ENCODE data around the gene AUTS2.
"Not testable (repeated sequence)": the region's sequence is repeated elsewhere in the genome, so short reads cannot be mapped to it uniquely, and the experiment has no call there.

AUTS2 gene

GRCh38 chr7:70578131-70578530, 979.9 kb downstream of the AUTS2 start:
- no peak for DNase-seq

DNA sequence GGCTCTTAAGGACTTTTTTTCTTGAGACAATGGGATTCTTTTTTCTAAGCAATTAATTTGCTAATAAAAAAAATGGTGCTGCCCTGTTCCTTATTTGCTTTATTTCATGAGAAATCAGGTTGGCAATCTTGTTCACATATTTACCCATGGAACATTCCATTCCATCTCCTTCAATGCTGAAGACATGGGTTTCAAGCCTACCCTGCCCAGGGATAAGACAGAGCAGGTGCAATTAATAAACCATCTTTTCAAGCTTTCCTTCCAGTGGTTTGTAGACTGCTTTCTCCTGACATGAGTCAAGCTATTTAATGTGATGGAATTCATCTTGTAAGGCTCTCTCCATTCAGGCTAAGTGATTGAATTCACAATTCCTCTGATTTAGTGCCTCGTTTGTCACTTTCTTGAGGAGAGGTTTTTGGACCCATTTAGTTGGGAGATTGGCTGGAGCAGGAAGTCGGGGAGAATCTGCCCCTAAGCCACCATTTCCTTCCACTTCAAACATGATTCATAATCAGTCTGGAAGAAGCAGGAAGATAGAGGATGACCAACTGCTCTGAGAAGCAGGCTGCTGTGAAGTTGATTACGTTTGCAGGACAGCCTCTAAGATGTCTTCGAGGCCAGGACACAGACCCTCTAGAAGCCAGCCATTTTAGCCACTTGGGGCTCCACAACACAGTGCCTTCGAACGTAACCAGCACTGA, 981.3 kb downstream of the AUTS2 start:
- no peak for DNase-seq

DNA sequence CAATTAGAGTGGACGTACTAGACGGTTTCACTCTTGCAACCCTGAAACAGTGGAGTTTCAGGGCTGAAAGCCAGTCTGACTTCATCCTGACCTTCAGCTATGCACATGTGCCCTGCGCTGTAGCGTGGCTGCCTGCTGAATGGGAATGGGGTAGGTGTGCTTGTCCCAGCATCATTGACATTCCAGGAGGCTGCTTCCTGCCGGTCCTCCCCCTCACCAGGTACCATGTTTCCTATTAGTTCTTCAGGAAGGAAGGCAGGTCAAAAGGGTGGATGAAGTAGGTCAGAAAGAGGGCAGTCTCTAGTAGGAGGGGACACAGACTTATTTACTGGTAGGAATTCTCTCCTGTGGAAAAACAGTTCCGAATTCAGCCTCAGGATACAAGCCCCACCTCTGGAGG, 981.9 kb downstream of the AUTS2 start:
- DNase-seq = no peak

DNA sequence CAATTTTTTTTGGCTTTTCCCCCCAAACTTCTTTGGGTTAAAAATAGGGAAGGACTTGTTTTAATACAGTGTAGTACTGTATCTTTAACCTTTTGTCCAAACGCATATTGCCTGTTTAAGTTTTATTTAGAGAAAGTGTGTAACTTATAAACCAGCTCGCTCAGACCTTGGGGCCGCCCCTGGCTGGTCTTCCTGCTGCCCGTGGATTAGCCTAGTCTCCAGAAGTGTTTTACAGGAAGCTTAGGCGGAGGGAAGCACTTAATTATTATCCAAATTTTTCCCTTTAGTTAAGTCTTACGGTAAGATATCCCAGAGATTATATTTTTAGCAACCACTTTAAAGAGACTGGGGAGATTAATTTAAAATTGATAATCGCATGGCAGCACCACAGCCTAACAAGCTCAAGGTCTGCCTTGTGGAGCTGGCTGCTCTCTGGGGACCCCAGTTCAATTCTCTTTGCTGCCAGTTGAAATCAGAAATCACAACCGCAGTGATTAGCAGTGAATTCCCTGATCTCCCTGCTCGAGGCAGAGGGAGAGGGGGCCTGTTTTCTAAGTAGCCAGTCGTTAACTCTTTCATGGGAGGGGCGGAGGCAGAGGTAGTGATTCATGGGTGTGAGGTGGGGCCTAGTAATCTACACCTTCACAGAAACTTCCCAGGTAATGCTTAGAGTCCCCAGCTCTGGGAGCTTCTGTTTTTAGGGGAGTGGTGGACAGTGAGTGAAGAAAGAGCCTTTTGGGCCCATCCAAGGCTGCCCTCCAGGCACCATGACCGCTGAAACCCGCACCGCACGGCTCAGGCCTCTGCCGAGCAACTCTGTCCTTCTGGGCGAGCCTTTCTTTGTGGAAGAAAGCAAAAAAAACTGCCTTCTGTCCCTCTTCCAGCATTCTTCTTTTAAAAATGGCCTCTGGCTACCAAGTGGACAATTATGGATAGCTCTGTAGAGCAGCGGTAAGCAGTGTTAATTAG, 984.9 kb downstream of the AUTS2 start:
- no peak for DNase-seq

- DNase-seq = no peak
Observed at GRCh38 chr7:70583965-70584883, 985.9 kb downstream of the AUTS2 start.

GRCh38 chr7:70585071-70585470, 986.8 kb downstream of the AUTS2 start:
- no peak for DNase-seq

GRCh38 chr7:70586822-70587221, 988.5 kb downstream of the AUTS2 start:
- DNase-seq = no peak

GRCh38 chr7:70587739-70588138, 989.5 kb downstream of the AUTS2 start:
- DNase-seq = no peak

GRCh38 chr7:70588191-70588921, 990.1 kb downstream of the AUTS2 start:
- no peak for DNase-seq

DNA sequence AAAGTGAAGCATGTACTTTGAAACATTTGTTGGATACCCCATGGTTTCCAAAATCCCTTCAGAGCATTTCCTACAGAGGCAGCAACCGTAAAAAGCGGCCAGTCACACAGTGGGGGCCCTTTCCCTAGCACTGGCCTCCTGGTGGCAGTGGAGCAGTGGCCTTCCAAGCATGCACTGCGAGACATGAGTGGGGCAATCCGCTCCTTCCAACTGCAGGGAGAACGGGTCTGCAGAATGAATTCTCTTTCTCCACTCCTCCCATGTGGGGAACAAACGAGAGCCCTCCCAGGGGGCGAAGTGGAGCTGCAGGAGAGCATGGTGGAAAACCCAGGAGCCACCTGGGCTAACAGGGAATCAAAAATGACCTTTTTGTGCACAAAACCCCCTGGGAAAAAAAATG, 990.7 kb downstream of the AUTS2 start:
- DNase-seq = no peak

- DNase-seq = no peak
Observed at GRCh38 chr7:70589590-70589989, 991.3 kb downstream of the AUTS2 start.

DNA sequence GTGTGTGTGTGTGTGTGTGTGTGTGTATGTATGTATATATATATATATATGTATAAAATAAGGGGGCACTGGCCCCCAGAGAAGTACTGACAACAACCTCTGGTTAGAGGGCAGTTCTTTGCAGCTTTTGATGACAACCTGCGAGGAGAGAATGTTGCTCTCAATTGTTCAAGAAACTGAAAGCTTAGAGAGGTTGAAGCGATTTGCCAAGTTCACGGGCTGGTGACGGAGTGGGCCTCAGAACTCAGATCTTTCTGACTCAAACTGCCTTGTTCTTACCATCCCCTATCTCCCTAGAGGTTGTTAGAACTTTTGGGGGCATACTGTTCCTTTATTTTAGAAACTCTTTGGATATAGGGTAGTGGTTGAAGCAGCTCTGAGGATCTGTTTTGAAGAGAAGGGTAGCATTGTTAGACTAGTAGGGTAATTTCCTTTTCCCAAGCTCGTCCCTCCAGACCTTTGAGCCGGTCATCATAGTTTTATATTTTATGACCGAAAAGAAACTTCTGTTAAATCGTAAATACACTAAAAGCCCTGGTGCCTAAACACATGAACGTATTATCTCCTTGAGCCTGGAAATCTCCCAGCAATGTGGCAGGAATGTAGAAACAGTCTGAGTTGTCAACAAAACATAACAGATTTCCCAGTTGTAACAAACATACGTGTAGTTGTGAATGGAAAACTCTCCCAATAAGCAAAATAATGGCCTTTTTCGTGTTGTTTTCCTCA, 992.0 kb downstream of the AUTS2 start:
- no peak for DNase-seq

- no peak for DNase-seq
Observed at GRCh38 chr7:70591643-70592042, 993.4 kb downstream of the AUTS2 start.

- no peak for DNase-seq
Observed at GRCh38 chr7:70592171-70592570, 993.9 kb downstream of the AUTS2 start.

DNA sequence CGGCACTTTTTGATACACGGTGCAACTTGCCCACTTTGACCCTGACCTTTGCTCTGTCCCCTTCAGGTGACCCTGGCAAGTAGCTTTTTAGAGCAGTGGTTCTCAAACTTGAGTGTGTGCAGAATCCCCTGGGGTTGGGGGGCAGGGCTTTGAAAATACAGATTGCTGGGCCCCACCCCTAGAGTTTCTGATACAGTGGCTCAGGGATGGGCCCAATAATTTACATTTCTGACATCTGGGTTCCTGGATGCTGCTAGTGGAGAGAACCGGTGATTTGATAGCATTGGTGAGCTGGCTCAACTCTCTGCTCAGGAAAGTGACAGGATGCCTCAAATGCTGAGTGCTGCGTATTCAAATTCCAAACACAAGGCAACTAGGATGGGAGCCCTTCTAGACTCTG, 995.9 kb downstream of the AUTS2 start:
- no peak for DNase-seq

- not testable (repeated sequence) for DNase-seq
Observed at GRCh38 chr7:70594885-70595284, 996.6 kb downstream of the AUTS2 start.

- no peak for DNase-seq
Observed at GRCh38 chr7:70595370-70595754, 997.1 kb downstream of the AUTS2 start.

DNA sequence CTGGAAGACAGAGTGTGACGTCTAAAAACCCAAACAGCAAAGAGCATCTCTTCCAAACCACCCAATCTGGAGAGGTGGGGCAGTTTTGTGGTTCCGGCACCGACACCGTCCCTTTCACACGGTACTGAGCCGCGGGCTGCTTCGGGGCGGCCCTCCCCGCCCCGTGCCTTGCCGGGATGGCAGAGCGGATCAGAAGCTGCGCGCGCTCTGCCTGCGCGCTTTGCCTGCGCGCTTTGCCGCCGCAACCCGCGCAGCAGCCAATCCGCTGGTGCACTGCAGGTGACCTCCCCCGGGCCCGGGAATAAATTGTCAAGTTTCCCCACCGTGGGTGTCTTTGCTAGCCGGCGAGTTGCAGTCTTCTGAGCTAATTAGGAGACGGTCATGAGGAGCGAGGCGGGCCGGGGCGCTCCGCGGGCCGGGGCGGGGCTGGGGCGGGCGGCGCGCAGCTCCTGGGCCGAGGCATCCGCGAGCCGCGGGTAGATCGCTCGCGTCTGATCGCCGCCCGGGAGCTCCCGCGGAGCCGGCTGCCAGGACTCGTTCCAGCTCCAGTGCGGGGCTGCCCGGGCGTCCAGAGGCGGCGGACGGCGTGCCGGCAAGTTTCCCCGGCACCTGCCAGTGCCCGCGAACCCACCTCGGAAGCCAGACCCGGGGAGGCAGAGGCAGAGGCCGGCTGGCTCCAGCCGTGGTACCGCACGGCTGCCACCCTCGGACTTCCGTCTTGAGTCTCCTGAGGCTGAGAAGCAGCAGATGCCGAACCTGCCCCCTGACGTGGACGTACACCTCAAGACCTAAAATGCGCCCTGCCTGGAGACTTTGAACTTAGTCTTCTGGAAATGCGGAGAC, 997.7 kb downstream of the AUTS2 start:
- no peak for DNase-seq

- DNase-seq = no peak
Observed at GRCh38 chr7:70596598-70596913, 998.3 kb downstream of the AUTS2 start.

DNA sequence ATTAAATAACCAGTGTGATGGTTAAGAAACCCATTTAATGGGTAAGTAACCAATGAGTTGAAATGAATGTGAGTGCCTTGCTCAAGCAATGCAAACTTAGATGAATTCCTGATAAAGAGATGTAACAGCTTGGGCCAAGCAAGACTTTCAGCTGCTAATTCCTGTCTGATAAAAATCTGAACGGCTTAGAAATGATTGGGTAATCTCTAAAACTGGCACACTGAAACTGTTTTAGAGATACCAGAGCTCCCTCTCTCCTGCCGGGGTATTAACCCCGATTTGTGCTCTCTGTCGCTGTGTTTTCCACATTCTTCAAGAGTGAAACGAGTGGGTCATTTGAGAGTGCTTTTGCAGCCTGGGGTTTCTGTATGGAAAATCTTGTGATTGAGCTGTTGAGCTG, 998.8 kb downstream of the AUTS2 start:
- DNase-seq = no peak

GRCh38 chr7:70598976-70599375, 1000.7 kb downstream of the AUTS2 start:
- no peak for DNase-seq

All from 8988T (cell line).